ENCODE data around the gene DSG4.
"Not testable (repeated sequence)": the region's sequence is repeated elsewhere in the genome, so short reads cannot be mapped to it uniquely, and the experiment has no call there.

The DSG4 gene

GRCh38 chr18:31376477-31376876, at the start of gene DSG4:
Gene DSG4, plus strand, starts transcription at chr18:31376777. Its CDS starts 135 bp downstream, at chr18:31376912.
- no peak for DNase-seq (ENCODE audit: low read depth in 2 of 2)

GRCh38 chr18:31329787-31330438, 46.7 kb upstream of the DSG4 start:
- DNase-seq (ENCODE audit: low read depth in 2 of 2): no peak

- DNase-seq (ENCODE audit: low read depth in 2 of 2): no peak
These were observed 33.1 kb upstream of the DSG4 start for GRCh38 chr18:31343454-31343853.

GRCh38 chr18:31353336-31353735, 23.2 kb upstream of the DSG4 start:
- DNase-seq (ENCODE audit: low read depth in 2 of 2): not testable (repeated sequence)

- DNase-seq (ENCODE audit: low read depth in 2 of 2): no peak
These were observed 21.6 kb upstream of the DSG4 start for GRCh38 chr18:31354990-31355389.

- DNase-seq (ENCODE audit: low read depth in 2 of 2): no peak
These were observed 20.6 kb upstream of the DSG4 start for GRCh38 chr18:31356025-31356424.

- no peak for DNase-seq (ENCODE audit: low read depth in 2 of 2)
These were observed 12.4 kb upstream of the DSG4 start for GRCh38 chr18:31364190-31364589.

GRCh38 chr18:31369478-31369877, 7.1 kb upstream of the DSG4 start:
- no peak for DNase-seq (ENCODE audit: low read depth in 2 of 2)

GRCh38 chr18:31371989-31372388, 4.6 kb upstream of the DSG4 start:
- no peak for DNase-seq (ENCODE audit: low read depth in 2 of 2)

GRCh38 chr18:31373641-31374040, 2.9 kb upstream of the DSG4 start:
- no peak for DNase-seq (ENCODE audit: low read depth in 2 of 2)

- no peak for DNase-seq (ENCODE audit: low read depth in 2 of 2)
These were observed 4.3 kb downstream of the DSG4 start for GRCh38 chr18:31380912-31381311.

GRCh38 chr18:31382107-31382506, 5.5 kb downstream of the DSG4 start:
- no peak for DNase-seq (ENCODE audit: low read depth in 2 of 2)

- DNase-seq (ENCODE audit: low read depth in 2 of 2): no peak
These were observed 10.2 kb downstream of the DSG4 start for GRCh38 chr18:31386741-31387140.

GRCh38 chr18:31393286-31393685, 16.7 kb downstream of the DSG4 start:
- no peak for DNase-seq (ENCODE audit: low read depth in 2 of 2)

GRCh38 chr18:31396796-31397612, 20.4 kb downstream of the DSG4 start:
- no peak for DNase-seq (ENCODE audit: low read depth in 2 of 2)

GRCh38 chr18:31398191-31398590, 21.6 kb downstream of the DSG4 start:
- DNase-seq (ENCODE audit: low read depth in 2 of 2): no peak

GRCh38 chr18:31399306-31400032, 22.9 kb downstream of the DSG4 start:
- no peak for DNase-seq (ENCODE audit: low read depth in 2 of 2)

GRCh38 chr18:31401156-31402025, 24.8 kb downstream of the DSG4 start:
- no peak for DNase-seq (ENCODE audit: low read depth in 2 of 2)

- DNase-seq (ENCODE audit: low read depth in 2 of 2): no peak
These were observed 25.4 kb downstream of the DSG4 start for GRCh38 chr18:31402026-31402373.

- no peak for DNase-seq (ENCODE audit: low read depth in 2 of 2)
These were observed 26.8 kb downstream of the DSG4 start for GRCh38 chr18:31403409-31403808.

- DNase-seq (ENCODE audit: low read depth in 2 of 2): no peak
These were observed 31.1 kb downstream of the DSG4 start for GRCh38 chr18:31407649-31408048.

- DNase-seq (ENCODE audit: low read depth in 2 of 2): no peak
These were observed 32.7 kb downstream of the DSG4 start for GRCh38 chr18:31409276-31409675.
